Peyer's patch (tissue), 4 donors: ENCODE results near the gene CCDC51. TPM values are rescaled to one million over a fixed set of nuclear protein-coding genes. Genes with fewer than 3 reads are reported as not detected.

Experiments
- DNase-seq, 3 donors: peaks; one replicate each; pipeline ENCODE4 v3.0.0-alpha.2; 2017 to 2019
- H3K27ac ChIP-seq, 4 donors: fragments of 200-600 bp; sonication (generic); one replicate each; pipeline ENCODE4 v1.5.1; 2016 to 2019
- H3K27me3 ChIP-seq, 2 donors: fragments of 200-600 bp; sonication (generic); one replicate each; pipeline ENCODE4 v1.5.1; 2019
- H3K36me3 ChIP-seq, 3 donors: fragments of 200-600 bp; sonication (generic); one replicate each; pipeline ENCODE4 v1.5.1; 2016 to 2019
- H3K4me1 ChIP-seq, 4 donors: fragments of 200-600 bp; sonication (generic); one replicate each; pipeline ENCODE4 v1.5.1; 2016 to 2019
- H3K4me3 ChIP-seq, 4 donors: fragments of 200-600 bp; sonication (generic); 1 replicate in 3 of 4; 2 replicates in 1 of 4; pipeline ENCODE4 v1.5.1; 2016 to 2019; ENCODE audit warnings: mild to moderate bottlenecking in 1 of 4
- H3K9me3 ChIP-seq, 4 donors: fragments of 200-600 bp; sonication (generic); one replicate each; pipeline ENCODE4 v1.5.1; 2016 to 2019; ENCODE audit warnings: mild to moderate bottlenecking in 1 of 4
- POLR2A ChIP-seq, 2 donors: fragments of 450-650 bp; IDR thresholded peaks; one replicate each; pipeline ENCODE4 v1.5.1; 2017; ENCODE audit warnings: antibody characterized with exemption in 2 of 2, mild to moderate bottlenecking in 2 of 2, moderate library complexity in 2 of 2
- total RNA-seq, 4 donors: library from RNA; depleted of rRNA; stranded (reverse); fragments of >200 nt; gene quantifications; one replicate each; pipeline ENCODE4 v1.1.0, GENCODE V29; 2016
- TF ChIP-seq, protein P1 (sequence below), 6 experiments: fragments of 450-650 bp in 4 of 6; fragments of 200-600 bp in 2 of 6; sonication (generic) in 1 of 6; IDR thresholded peaks; one replicate each; pipeline ENCODE4 v1.5.1; 2017 to 2019; ENCODE audit warnings: antibody characterized with exemption in 6 of 6, mild to moderate bottlenecking in 3 of 6, moderate library complexity in 1 of 6

The CCDC51 gene
- total RNA-seq, 4 donors from 2014 or later, result 7.4 to 13.1 (median 9.1) TPM

GRCh38 chr3:48388966-48389365, 51.0 kb downstream of the CCDC51 start:
- Histone ChIP-seq H3K4me3 (no peak overlapping the region), H3K27me3 (no peaks in the 10 kb centered on the region), H3K27ac (no peak overlapping the region), H3K36me3 (no peaks in the 10 kb centered on the region), H3K4me1 (no peaks in the 10 kb centered on the region), H3K9me3 (no peaks in the 10 kb centered on the region)
- DNase-seq, result no peak
- no peak for TF ChIP-seq POLR2A (IDR thresholded peaks at IDR 0.05)
- TF ChIP-seq, protein P1, sequence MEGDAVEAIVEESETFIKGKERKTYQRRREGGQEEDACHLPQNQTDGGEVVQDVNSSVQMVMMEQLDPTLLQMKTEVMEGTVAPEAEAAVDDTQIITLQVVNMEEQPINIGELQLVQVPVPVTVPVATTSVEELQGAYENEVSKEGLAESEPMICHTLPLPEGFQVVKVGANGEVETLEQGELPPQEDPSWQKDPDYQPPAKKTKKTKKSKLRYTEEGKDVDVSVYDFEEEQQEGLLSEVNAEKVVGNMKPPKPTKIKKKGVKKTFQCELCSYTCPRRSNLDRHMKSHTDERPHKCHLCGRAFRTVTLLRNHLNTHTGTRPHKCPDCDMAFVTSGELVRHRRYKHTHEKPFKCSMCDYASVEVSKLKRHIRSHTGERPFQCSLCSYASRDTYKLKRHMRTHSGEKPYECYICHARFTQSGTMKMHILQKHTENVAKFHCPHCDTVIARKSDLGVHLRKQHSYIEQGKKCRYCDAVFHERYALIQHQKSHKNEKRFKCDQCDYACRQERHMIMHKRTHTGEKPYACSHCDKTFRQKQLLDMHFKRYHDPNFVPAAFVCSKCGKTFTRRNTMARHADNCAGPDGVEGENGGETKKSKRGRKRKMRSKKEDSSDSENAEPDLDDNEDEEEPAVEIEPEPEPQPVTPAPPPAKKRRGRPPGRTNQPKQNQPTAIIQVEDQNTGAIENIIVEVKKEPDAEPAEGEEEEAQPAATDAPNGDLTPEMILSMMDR (IDR thresholded peaks at IDR 0.05), result no peak

DNA sequence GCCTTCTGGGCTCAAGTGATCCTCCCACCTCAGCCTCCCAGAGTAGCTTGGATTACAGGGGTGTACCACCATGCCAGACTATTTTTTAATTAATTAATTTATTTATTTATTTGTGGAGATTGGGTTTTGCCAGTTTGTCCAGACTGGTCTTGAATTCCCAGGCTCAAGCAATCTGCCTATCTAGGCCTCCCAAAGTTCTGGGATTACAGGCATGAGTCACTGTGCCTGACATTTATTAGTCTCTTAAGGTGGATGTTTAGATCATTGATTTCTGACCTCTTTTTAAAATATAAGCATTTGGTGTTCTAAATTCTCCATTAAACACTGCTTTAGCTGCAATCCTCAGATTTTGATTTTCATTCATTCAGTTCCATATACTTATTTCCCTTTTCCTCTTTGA, 52.3 kb downstream of the CCDC51 start:
- Histone ChIP-seq H3K9me3 (no peaks in the 10 kb centered on the region), H3K4me3 (no peak overlapping the region), H3K4me1 (no peaks in the 10 kb centered on the region), H3K27ac (no peak overlapping the region), H3K27me3 (no peaks in the 10 kb centered on the region), H3K36me3 (no peaks in the 10 kb centered on the region)
- TF ChIP-seq, protein P1 (IDR thresholded peaks at IDR 0.05), result no peak
- DNase-seq, result no peak

Other genes starting within 250 kb of the CCDC51 start
- not detected for gene CAMP, start 216.6 kb downstream of the CCDC51 start, total RNA-seq
- gene ZNF589, start 199.0 kb downstream of the CCDC51 start, total RNA-seq, result 10 to 100 TPM in 3 of 4 donors, 1 to 10 TPM in 1; 5.6 to 91.6 (median 14.6) TPM
- gene NME6, start 138.8 kb downstream of the CCDC51 start, total RNA-seq, result 10 to 100 TPM; 24.0 to 49.6 (median 39.2) TPM
- gene SPINK8, start 106.5 kb downstream of the CCDC51 start, total RNA-seq, result not detected
- not detected for gene FBXW12, start 67.9 kb downstream of the CCDC51 start, total RNA-seq
- gene PLXNB1, start 10.0 kb downstream of the CCDC51 start, total RNA-seq, result 100 to 1,000 TPM; 150 to 455 (median 312) TPM
- gene TMA7, start 138 bp upstream of the CCDC51 start, total RNA-seq, result 100 to 1,000 TPM; 142 to 246 (median 153) TPM
- 10 to 100 TPM in 1 of 4 donors, 1 to 10 TPM in 3; 2.6 to 13.2 (median 6.0) TPM for gene ATRIP, start 6.6 kb upstream of the CCDC51 start, total RNA-seq
- gene SHISA5, start 64.1 kb upstream of the CCDC51 start, total RNA-seq, result 100 to 1,000 TPM in 3 of 4 donors, 10 to 100 TPM in 1; 60.2 to 149 (median 110) TPM
- 100 to 1,000 TPM in 1 of 4 donors, 10 to 100 TPM in 3; 14.0 to 131 (median 74.5) TPM for gene PFKFB4, start 116.7 kb upstream of the CCDC51 start, total RNA-seq
- 1 to 10 TPM in 1 of 4 donors, not detected in 3; 1.7 TPM for gene UCN2, start 123.7 kb upstream of the CCDC51 start, total RNA-seq
- gene COL7A1, start 155.2 kb upstream of the CCDC51 start, total RNA-seq, result 100 to 1,000 TPM in 1 of 4 donors, 10 to 100 TPM in 2, 1 to 10 TPM in 1; 7.5 to 101 (median 21.7) TPM
- 100 to 1,000 TPM; 313 to 857 (median 761) TPM for gene UQCRC1, start 169.5 kb upstream of the CCDC51 start, total RNA-seq
- not detected for gene TMEM89, start 181.7 kb upstream of the CCDC51 start, total RNA-seq
- gene SLC26A6, start 195.3 kb upstream of the CCDC51 start, total RNA-seq, result 100 to 1,000 TPM; 143 to 249 (median 194) TPM
- gene CELSR3, start 222.8 kb upstream of the CCDC51 start, total RNA-seq, result 1 to 10 TPM; 2.3 to 5.0 (median 2.9) TPM
- 10 to 100 TPM; 35.7 to 66.8 (median 64.4) TPM for gene NCKIPSD, start 245.8 kb upstream of the CCDC51 start, total RNA-seq